HL-60 (cell line): ENCODE results near the gene TMEFF2.

Experiments
- DNase-seq, 2 experiments: peaks; one replicate each; pipeline ENCODE4 v3.0.0-alpha.2; 2010 to 2020; ENCODE audit warnings: low read depth in 1 of 2, low spot score in 1 of 2
- H3K27ac ChIP-seq: fragments of 250-450 bp; sonication (Bioruptor Pico); replicated peaks from 2 replicates; pipeline ENCODE4 v1.5.1; 2020; ENCODE audit warnings: mild to moderate bottlenecking, moderate library complexity
- H3K27me3 ChIP-seq: fragments of 250-450 bp; sonication (Bioruptor Pico); 2 replicates; pipeline ENCODE4 v1.5.1; 2021; ENCODE audit warnings: mild to moderate bottlenecking, moderate library complexity; ENCODE audit not compliant: insufficient read depth, poor library complexity, severe bottlenecking
- H3K4me3 ChIP-seq: replicated peaks from 2 replicates; pipeline ENCODE4 v1.5.1; 2011; ENCODE audit warnings: mild to moderate bottlenecking, control low read depth, low read length; ENCODE audit not compliant: insufficient read depth
- GABPA ChIP-seq: IDR thresholded peaks from 2 replicates; pipeline ENCODE4 v1.6.1; 2012; ENCODE audit warnings: low read depth
- POLR2AphosphoS5 ChIP-seq: IDR thresholded peaks from 2 replicates; pipeline ENCODE4 v1.6.1; 2012; ENCODE audit warnings: low read depth
- REST ChIP-seq: IDR thresholded peaks from 2 replicates; pipeline ENCODE4 v1.6.1; 2012; ENCODE audit warnings: low read depth; ENCODE audit not compliant: insufficient replicate concordance
- SPI1 ChIP-seq: IDR thresholded peaks from 2 replicates; pipeline ENCODE4 v1.6.1; 2012; ENCODE audit warnings: low read depth, mild to moderate bottlenecking, borderline replicate concordance
- TF ChIP-seq, protein P1 (sequence below): IDR thresholded peaks from one replicate; pipeline ENCODE4 v1.5.1; 2011; ENCODE audit warnings: low read length, control low read depth, inconsistent platforms; ENCODE audit not compliant: insufficient read depth

The TMEFF2 gene

DNA sequence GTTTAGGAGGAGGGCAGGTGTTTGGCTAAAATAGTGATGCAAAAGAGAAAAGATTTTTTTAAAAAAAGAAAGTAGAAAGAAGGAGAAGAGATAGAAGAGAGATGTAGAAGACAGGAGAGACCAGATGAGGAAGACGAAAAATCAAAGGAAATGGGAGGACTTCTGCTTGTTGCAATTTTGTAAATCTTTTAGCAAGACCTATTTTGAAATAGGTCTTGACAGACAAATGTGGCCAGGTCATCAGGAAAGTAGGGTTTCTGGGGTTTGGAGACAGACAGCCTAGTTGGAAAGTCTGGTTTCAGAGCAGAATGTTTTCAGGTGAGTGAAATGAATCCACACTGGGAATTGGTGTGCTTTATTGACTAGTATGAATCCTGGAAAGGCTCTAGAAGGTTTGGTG lies 243.4 kb downstream of the TMEFF2 start:
- no peak for TF ChIP-seq POLR2AphosphoS5
- no peak for TF ChIP-seq SPI1
- TF ChIP-seq, protein P1, sequence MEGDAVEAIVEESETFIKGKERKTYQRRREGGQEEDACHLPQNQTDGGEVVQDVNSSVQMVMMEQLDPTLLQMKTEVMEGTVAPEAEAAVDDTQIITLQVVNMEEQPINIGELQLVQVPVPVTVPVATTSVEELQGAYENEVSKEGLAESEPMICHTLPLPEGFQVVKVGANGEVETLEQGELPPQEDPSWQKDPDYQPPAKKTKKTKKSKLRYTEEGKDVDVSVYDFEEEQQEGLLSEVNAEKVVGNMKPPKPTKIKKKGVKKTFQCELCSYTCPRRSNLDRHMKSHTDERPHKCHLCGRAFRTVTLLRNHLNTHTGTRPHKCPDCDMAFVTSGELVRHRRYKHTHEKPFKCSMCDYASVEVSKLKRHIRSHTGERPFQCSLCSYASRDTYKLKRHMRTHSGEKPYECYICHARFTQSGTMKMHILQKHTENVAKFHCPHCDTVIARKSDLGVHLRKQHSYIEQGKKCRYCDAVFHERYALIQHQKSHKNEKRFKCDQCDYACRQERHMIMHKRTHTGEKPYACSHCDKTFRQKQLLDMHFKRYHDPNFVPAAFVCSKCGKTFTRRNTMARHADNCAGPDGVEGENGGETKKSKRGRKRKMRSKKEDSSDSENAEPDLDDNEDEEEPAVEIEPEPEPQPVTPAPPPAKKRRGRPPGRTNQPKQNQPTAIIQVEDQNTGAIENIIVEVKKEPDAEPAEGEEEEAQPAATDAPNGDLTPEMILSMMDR, result no peak
- no peak for TF ChIP-seq GABPA
- TF ChIP-seq REST, result no peak
- DNase-seq, result no peak
- H3K4me3 ChIP-seq, result no peak overlapping the region

GRCh38 chr2:191950132-191950874 lies 244.4 kb downstream of the TMEFF2 start:
- DNase-seq, result no peak
- no peak overlapping the region for H3K4me3 ChIP-seq
- no peaks in the 10 kb centered on the region for H3K27me3 ChIP-seq
- TF ChIP-seq, protein P1, result no peak
- TF ChIP-seq REST (no peak), GABPA (no peak), POLR2AphosphoS5 (no peak)
- H3K27ac ChIP-seq, result no peak overlapping the region

More for the DNA sequence above, 243.4 kb downstream of the TMEFF2 start:
- no peaks in the 10 kb centered on the region for H3K27me3 ChIP-seq
- H3K27ac ChIP-seq, result no peak overlapping the region

- H3K4me3 ChIP-seq, result no peak overlapping the region
- TF ChIP-seq SPI1 (no peak), GABPA (no peak), REST (no peak)
- H3K27ac ChIP-seq, result no peak overlapping the region
- no peaks in the 10 kb centered on the region for H3K27me3 ChIP-seq
- no peak for DNase-seq
Measured at GRCh38 chr2:191947235-191947634, 247.5 kb downstream of the TMEFF2 start.
